A673 (cell line): Measurements from ENCODE around the gene SH3TC1.

Experiments used
- CTCF ChIP-seq: fragments of 300-800, 200-600 bp; sonication (generic); conservative IDR thresholded peaks from 2 replicates; pipeline ENCODE4 v1.5.1; 2017; ENCODE audit warnings: low read depth, mild to moderate bottlenecking, antibody characterized with exemption, low read length, moderate library complexity, mixed read lengths
- EZH2 ChIP-seq: fragments of 200-600 bp; sonication (generic); IDR thresholded peaks from 2 replicates; pipeline ENCODE4 v1.6.1; 2017; ENCODE audit warnings: borderline replicate concordance, low read depth, mild to moderate bottlenecking, mixed read lengths, antibody characterized with exemption, low read length; ENCODE audit not compliant: poor library complexity, severe bottlenecking

GRCh38 chr4:8184061-8184460 lies 15.0 kb upstream of the SH3TC1 start:
- no peak for TF ChIP-seq CTCF
- TF ChIP-seq EZH2, result no peak
